Kidney (tissue), 14 donors: ENCODE measurements around the gene DTD1. TPM values are rescaled to one million over a fixed set of nuclear protein-coding genes. Genes with fewer than 3 reads are reported as not detected.

Source experiments
- DNase-seq, 5 donors: peaks; one replicate each; pipeline ENCODE4 v3.0.0-alpha.2; 2013 to 2020
- FAIRE-seq: peaks from 2 replicates; lab custom pipeline; 2012; peaks lifted over from hg19 to GRCh38; lab: Jason Lieb, UNC
- H3K27ac ChIP-seq, 2 donors: one replicate each; pipeline ENCODE4 v1.7.0; 2013; ENCODE audit warnings: low read depth in 2 of 2, low read length in 2 of 2, inconsistent platforms in 1 of 2
- H3K27me3 ChIP-seq: one replicate; pipeline ENCODE4 v1.7.1; 2013; ENCODE audit warnings: low read length, inconsistent platforms; ENCODE audit not compliant: control insufficient read depth, insufficient read depth
- H3K36me3 ChIP-seq, 3 donors: one replicate each; pipeline versions ENCODE4 v1.7.0 to v1.7.1; 2013; ENCODE audit warnings: low read length in 3 of 3, control low read depth in 1 of 3, inconsistent platforms in 1 of 3; ENCODE audit not compliant: insufficient read depth in 3 of 3, control insufficient read depth in 2 of 3
- H3K4me1 ChIP-seq, 3 donors: one replicate each; pipeline versions ENCODE4 v1.7.0 to v1.7.1; 2013; ENCODE audit warnings: low read length in 3 of 3, inconsistent platforms in 1 of 3, low read depth in 1 of 3; ENCODE audit not compliant: control insufficient read depth in 2 of 3, insufficient read depth in 2 of 3
- H3K4me3 ChIP-seq, 3 donors: one replicate each; pipeline versions ENCODE4 v1.7.0 to v1.8.1; 2013; ENCODE audit warnings: low read length in 3 of 3, control low read depth in 1 of 3, inconsistent platforms in 1 of 3
- H3K9ac ChIP-seq, 3 donors: one replicate each; pipeline versions ENCODE4 v1.7.0 to v1.7.1; 2013; ENCODE audit warnings: low read length in 3 of 3, control low read depth in 1 of 3, inconsistent platforms in 1 of 3
- H3K9me3 ChIP-seq, 3 donors: one replicate each; pipeline versions ENCODE4 v1.7.0 to v1.7.1; 2013; ENCODE audit warnings: low read length in 3 of 3, control low read depth in 1 of 3, inconsistent platforms in 1 of 3; ENCODE audit not compliant: control insufficient read depth in 2 of 3, insufficient read depth in 1 of 3
- CTCF ChIP-seq: IDR thresholded peaks from 3 replicates; pipeline ENCODE4 v1.5.1; 2012; ENCODE audit warnings: mild to moderate bottlenecking, moderate library complexity, borderline replicate concordance; ENCODE audit not compliant: insufficient read depth; ENCODE audit errors: extremely low read depth
- intact Hi-C: fragments of 100-400 bp; cut with DNase I; formaldehyde crosslinking; loops from one replicate; pipeline ENCODE4 v1.11.1; 2022
- polyA plus RNA-seq: library from polyadenylated mRNA; stranded (reverse); fragments of 350-450 nt; fragmentation: Illumina TruSeq; extraction: RNeasy Lipid Tissue Mini Kit (QIAGEN cat#74804); gene quantifications from one replicate; pipeline ENCODE4 v1.2.3, GENCODE V29; 2014; ENCODE audit warnings: low read depth, low replicate concordance; ENCODE audit not compliant: insufficient read depth
- total RNA-seq: library from RNA; stranded (reverse); fragmentation: NEBNext Ultra II Directional; extraction: Animal tissue kit (Norgen Biotek cat#: 25700); gene quantifications from one replicate; pipeline ENCODE4 v1.2.1, GENCODE V29; 2021
- donor health status: control.
- donor health status: control.
- donor health status: control.
- donor health status: control.
- donor health status: control.
- donor health status: DM: yes; HTN: yes; CAD: no.
- donor health status: Normal renal cell carcinoma (clear cell type).

The DTD1 gene
- total and polyA plus RNA-seq, 2 donors from 2014 or later: 45.3 to 47.4 TPM

- FAIRE-seq: no peak
- no peaks in the 10 kb centered on the region for H3K9me3 ChIP-seq
- no peak overlapping the region for H3K27ac ChIP-seq
- intact Hi-C loops: no loop called here
- no peak overlapping the region for H3K4me3 ChIP-seq
- no peaks in the 10 kb centered on the region for H3K36me3 ChIP-seq
- TF ChIP-seq CTCF: no peak
- DNase-seq: no peak
- H3K9ac ChIP-seq: no peak overlapping the region
- no peaks in the 10 kb centered on the region for H3K27me3 ChIP-seq
- H3K4me1 ChIP-seq: no peaks in the 10 kb centered on the region
Measured at GRCh38 chr20:18724788-18725464, 137.1 kb downstream of the DTD1 start.

- TF ChIP-seq CTCF: no peak
- Histone ChIP-seq H3K9me3 (no peaks in the 10 kb centered on the region), H3K27me3 (no peaks in the 10 kb centered on the region), H3K27ac (no peak overlapping the region), H3K4me3 (no peak overlapping the region), H3K36me3 (no peaks in the 10 kb centered on the region), H3K4me1 (no peaks in the 10 kb centered on the region), H3K9ac (no peak overlapping the region)
- FAIRE-seq: no peak
- intact Hi-C loops: no loop called here
- DNase-seq: peak in 1 of 5 donors; percentile 70
Measured at GRCh38 chr20:18727032-18727508, 139.2 kb downstream of the DTD1 start.

GRCh38 chr20:18728165-18728869 is 140.5 kb downstream of the DTD1 start:
- H3K27me3 ChIP-seq: no peaks in the 10 kb centered on the region
- no peak for TF ChIP-seq CTCF
- H3K9me3 ChIP-seq: no peaks in the 10 kb centered on the region
- DNase-seq (no peak), FAIRE-seq (no peak)
- H3K9ac ChIP-seq: no peak overlapping the region
- no peaks in the 10 kb centered on the region for H3K36me3 ChIP-seq
- H3K4me3 ChIP-seq: no peak overlapping the region
- H3K27ac ChIP-seq: no peak overlapping the region
- H3K4me1 ChIP-seq: no peaks in the 10 kb centered on the region
- intact Hi-C loops: no loop called here
